Upper lobe of left lung (tissue), 6 donors: ENCODE measurements around the gene ZMYM3. TPM values are rescaled to one million over a fixed set of nuclear protein-coding genes. Genes with fewer than 3 reads are reported as not detected.
"Not testable (repeated sequence)": the region's sequence is repeated elsewhere in the genome, so short reads cannot be mapped to it uniquely, and the experiment has no call there.

Experiments used
- ATAC-seq, 2 donors: fragments of 200-7000 bp; cut with Tn5 transposase; one replicate each; pipeline ENCODE4 v1.9.1; 2022; ENCODE audit warnings: mild to moderate bottlenecking in 2 of 2, moderate library complexity in 2 of 2; ENCODE audit not compliant: low FRiP score in 2 of 2
- DNase-seq, 2 donors: peaks; one replicate each; pipeline ENCODE4 v3.0.0-alpha.2; 2019 to 2020
- H3K27ac ChIP-seq, 4 donors: fragments of 200-600 bp; sonication (generic); one replicate each; pipeline ENCODE4 v1.5.1; 2016 to 2019
- H3K27me3 ChIP-seq, 4 donors: fragments of 200-600 bp; sonication (generic); one replicate each; pipeline ENCODE4 v1.5.1; 2017 to 2019
- H3K36me3 ChIP-seq, 4 donors: fragments of 200-600 bp; sonication (generic); one replicate each; pipeline ENCODE4 v1.5.1; 2016 to 2019
- H3K4me1 ChIP-seq, 4 donors: fragments of 200-600 bp; sonication (generic); one replicate each; pipeline ENCODE4 v1.5.1; 2018 to 2019
- H3K4me3 ChIP-seq, 4 donors: fragments of 200-600 bp; sonication (generic); one replicate each; pipeline ENCODE4 v1.5.1; 2017 to 2019; ENCODE audit warnings: mild to moderate bottlenecking in 2 of 4, moderate library complexity in 1 of 4
- H3K9me3 ChIP-seq, 4 donors: fragments of 200-600 bp; sonication (generic); one replicate each; pipeline ENCODE4 v1.5.1; 2018 to 2019
- CTCF ChIP-seq, 6 experiments: fragments of 450-650 bp in 4 of 6; fragments of 200-600 bp in 2 of 6; sonication (generic) in 2 of 6; IDR thresholded peaks; one replicate each; pipeline ENCODE4 v1.5.1; 2016 to 2019; ENCODE audit warnings: antibody characterized with exemption in 6 of 6
- EP300 ChIP-seq, 4 donors: sonication (generic); formaldehyde crosslinking; IDR thresholded peaks; one replicate each; pipeline ENCODE4 v1.5.1; 2017; ENCODE audit warnings: antibody characterized with exemption in 4 of 4, control low read depth in 2 of 4
- POLR2A ChIP-seq, 4 donors: fragments of 450-650 bp; IDR thresholded peaks; one replicate each; pipeline ENCODE4 v1.5.1; 2016 to 2017; ENCODE audit warnings: antibody characterized with exemption in 4 of 4, mild to moderate bottlenecking in 2 of 4
- POLR2AphosphoS5 ChIP-seq, 2 donors: sonication (generic); formaldehyde crosslinking; IDR thresholded peaks; one replicate each; pipeline ENCODE4 v1.5.1; 2017; ENCODE audit warnings: antibody characterized with exemption in 2 of 2
- WGBS, 2 donors: methylation state at CpG; one replicate each; pipeline ENCODE4 v1.1.5; 2017 to 2018; 5-methylcytosine and 5-hydroxymethylcytosine counted together
- total RNA-seq, 6 donors: library from RNA; depleted of rRNA in 4 of 6; stranded (reverse); fragments of >200 nt in 4 of 6; gene quantifications; one replicate each; pipeline versions ENCODE4 v1.1.0 to v1.2.1, GENCODE V29; 2016 to 2021
- donor health status: DM: no; HTN: no; CAD: no; lungs with moderate emphysema.
- donor health status: DM: no; HTN: yes; CAD: no; lungs with severe emphysema.

ZMYM3 gene
- total RNA-seq, 6 donors from 2014 or later: 12.8 to 32.5 (median 21.6) TPM

- DNase-seq (peak; percentile 87 to 88), ATAC-seq (peak; percentile 96)
- H3K36me3 ChIP-seq: no peaks in the 10 kb centered on the region
- H3K4me1 ChIP-seq: peaks cover 8 to 13% (median 10%) of the 10 kb centered on the region in 4 donors
- WGBS, 2 donors: 2 to 33% methylated on average over 18 to 57 of the region's 57 CpGs
- H3K4me3 ChIP-seq: peak within 1 kb of the TSS; percentile 52 to 65 (median 58)
- TF ChIP-seq POLR2AphosphoS5 (IDR thresholded peaks at IDR 0.05) (peak; percentile 48 to 69), CTCF (IDR thresholded peaks at IDR 0.05) (peak in 2 of 6 experiments; percentile 9 to 19), POLR2A (IDR thresholded peaks at IDR 0.05) (peak in 3 of 4 donors; percentile 50 to 82 (median 81)), EP300 (IDR thresholded peaks at IDR 0.05) (no peak)
- no peaks in the 10 kb centered on the region for H3K27me3 ChIP-seq
- peaks cover 0 to 12% (median 0%) of the 10 kb centered on the region in 4 donors for H3K9me3 ChIP-seq
- H3K27ac ChIP-seq: peak within 1 kb of the TSS; percentile 89 to 94 (median 92)
Measured at GRCh38 chrX:71283403-71284143, 29.6 kb upstream of the ZMYM3 start, which contains the start of gene NONO. NONO (plus strand) TSS chrX:71283635; CDS start chrX:71290638, 7,003 bp downstream.

- peaks cover 7 to 11% (median 8%) of the 10 kb centered on the region in 4 donors for H3K4me1 ChIP-seq
- H3K27ac ChIP-seq: peak overlapping the region; percentile 89 to 94 (median 92)
- H3K36me3 ChIP-seq: no peaks in the 10 kb centered on the region
- 25 to 49% methylated on average over 15 to 16 of the region's 16 CpGs for WGBS, 2 donors
- peak; percentile 78 to 83 for ATAC-seq
- no peaks in the 10 kb centered on the region for H3K27me3 ChIP-seq
- H3K4me3 ChIP-seq: peak overlapping the region; percentile 18 to 65 (median 58)
- TF ChIP-seq EP300 (IDR thresholded peaks at IDR 0.05): no peak
- no peak for TF ChIP-seq CTCF (IDR thresholded peaks at IDR 0.05)
- no peak for TF ChIP-seq POLR2A (IDR thresholded peaks at IDR 0.05)
- no peak for TF ChIP-seq POLR2AphosphoS5 (IDR thresholded peaks at IDR 0.05)
- peaks cover 0 to 12% (median 0%) of the 10 kb centered on the region in 4 donors for H3K9me3 ChIP-seq
- DNase-seq: no peak
Measured at GRCh38 chrX:71282514-71283402, 28.8 kb upstream of the ZMYM3 start.

GRCh38 chrX:71281300-71281699 is 27.4 kb upstream of the ZMYM3 start:
- H3K4me3 ChIP-seq, ATAC-seq, H3K27me3 ChIP-seq, H3K4me1 ChIP-seq, DNase-seq, H3K27ac ChIP-seq, H3K36me3 ChIP-seq: not testable (repeated sequence)
- 90 to 100% methylated on average over 8 to 11 of the region's 11 CpGs for WGBS, 2 donors
- peaks cover 0 to 12% (median 0%) of the 10 kb centered on the region in 4 donors for H3K9me3 ChIP-seq

- H3K27me3 ChIP-seq, H3K36me3 ChIP-seq, H3K4me3 ChIP-seq, H3K4me1 ChIP-seq, H3K27ac ChIP-seq, DNase-seq, ATAC-seq: not testable (repeated sequence)
- H3K9me3 ChIP-seq: peaks cover 0 to 16% (median 0%) of the 10 kb centered on the region in 4 donors
- WGBS, 2 donors: 80 to 96% methylated on average over 2 of the region's 2 CpGs
Measured at GRCh38 chrX:71272313-71272712, 18.4 kb upstream of the ZMYM3 start.

- ATAC-seq (no peak), DNase-seq (no peak)
- TF ChIP-seq CTCF (IDR thresholded peaks at IDR 0.05): no peak
- no peak for TF ChIP-seq EP300 (IDR thresholded peaks at IDR 0.05)
- no peak for TF ChIP-seq POLR2A (IDR thresholded peaks at IDR 0.05)
- TF ChIP-seq POLR2AphosphoS5 (IDR thresholded peaks at IDR 0.05): no peak
- WGBS, 2 donors: 90% methylated on average over 18 of the region's 19 CpGs; no CpG with 5 or more reads in 1 of the 2 donors
- peaks cover 0 to 16% (median 0%) of the 10 kb centered on the region in 4 donors for H3K9me3 ChIP-seq
- no peaks in the 10 kb centered on the region for H3K27me3 ChIP-seq
- H3K36me3 ChIP-seq: no peaks in the 10 kb centered on the region
- no peaks in the 10 kb centered on the region for H3K4me1 ChIP-seq
- H3K4me3 ChIP-seq: no peak overlapping the region
- no peak overlapping the region for H3K27ac ChIP-seq
Measured at GRCh38 chrX:71269801-71270395, 16.0 kb upstream of the ZMYM3 start.

GRCh38 chrX:71268624-71269023 is 14.7 kb upstream of the ZMYM3 start:
- ATAC-seq, DNase-seq, H3K4me3 ChIP-seq, H3K36me3 ChIP-seq, H3K4me1 ChIP-seq, H3K27me3 ChIP-seq, H3K27ac ChIP-seq: not testable (repeated sequence)
- peaks cover 0 to 16% (median 0%) of the 10 kb centered on the region in 4 donors for H3K9me3 ChIP-seq
